Mucosa of rectum (tissue), 2 donors: ENCODE measurements around the gene NPAS3.

Experiments
- H3K27ac ChIP-seq, 2 donors: one replicate each; pipeline ENCODE4 v1.7.0; 2013; ENCODE audit warnings: inconsistent platforms in 2 of 2, low read depth in 2 of 2, low read length in 2 of 2
- H3K27me3 ChIP-seq, 2 donors: one replicate each; pipeline ENCODE4 v1.7.0; 2013; ENCODE audit warnings: low read length in 2 of 2; ENCODE audit not compliant: control insufficient read depth in 2 of 2, insufficient read depth in 2 of 2
- H3K36me3 ChIP-seq, 2 donors: one replicate each; pipeline ENCODE4 v1.7.0; 2013; ENCODE audit warnings: low read length in 2 of 2; ENCODE audit not compliant: control insufficient read depth in 2 of 2, insufficient read depth in 2 of 2
- H3K4me1 ChIP-seq, 2 donors: one replicate each; pipeline ENCODE4 v1.7.0; 2013; ENCODE audit warnings: low read length in 2 of 2, mild to moderate bottlenecking in 1 of 2; ENCODE audit not compliant: control insufficient read depth in 2 of 2, insufficient read depth in 2 of 2
- H3K4me3 ChIP-seq, 2 donors: one replicate each; pipeline ENCODE4 v1.7.0; 2013; ENCODE audit warnings: low read length in 2 of 2
- H3K9ac ChIP-seq, 2 donors: one replicate each; pipeline ENCODE4 v1.7.0; 2013; ENCODE audit warnings: low read length in 2 of 2, low read depth in 1 of 2, mild to moderate bottlenecking in 1 of 2
- H3K9me3 ChIP-seq, 2 donors: one replicate each; pipeline ENCODE4 v1.7.0; 2013; ENCODE audit warnings: low read length in 2 of 2; ENCODE audit not compliant: control insufficient read depth in 2 of 2
- donor health status: healthy.
- donor health status: Normal muscosa, but diverticular disease.

The NPAS3 gene

DNA sequence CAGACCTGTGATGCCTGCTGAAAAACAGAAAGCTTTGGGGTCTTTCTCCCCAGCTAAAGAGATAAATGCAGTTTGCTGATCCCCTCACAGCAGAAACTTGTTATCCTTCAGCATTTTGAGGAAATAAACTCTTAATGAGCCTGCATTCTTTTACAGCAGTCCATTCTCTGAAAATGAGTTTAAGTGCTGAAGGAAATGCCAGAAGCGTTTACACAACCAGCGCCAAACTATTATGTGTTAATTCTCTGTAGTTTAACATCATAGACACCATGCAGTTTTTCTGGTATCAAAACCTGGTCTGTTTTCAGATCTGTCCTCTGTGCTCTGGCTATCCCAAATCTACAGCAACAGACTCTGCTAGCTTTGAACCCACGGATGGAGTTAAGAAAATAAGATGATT is 291.3 kb downstream of the NPAS3 start:
- Histone ChIP-seq H3K27me3 (no peaks in the 10 kb centered on the region), H3K4me1 (no peaks in the 10 kb centered on the region), H3K27ac (no peak overlapping the region), H3K36me3 (no peaks in the 10 kb centered on the region), H3K4me3 (no peak overlapping the region), H3K9ac (no peak overlapping the region), H3K9me3 (no peaks in the 10 kb centered on the region)

DNA sequence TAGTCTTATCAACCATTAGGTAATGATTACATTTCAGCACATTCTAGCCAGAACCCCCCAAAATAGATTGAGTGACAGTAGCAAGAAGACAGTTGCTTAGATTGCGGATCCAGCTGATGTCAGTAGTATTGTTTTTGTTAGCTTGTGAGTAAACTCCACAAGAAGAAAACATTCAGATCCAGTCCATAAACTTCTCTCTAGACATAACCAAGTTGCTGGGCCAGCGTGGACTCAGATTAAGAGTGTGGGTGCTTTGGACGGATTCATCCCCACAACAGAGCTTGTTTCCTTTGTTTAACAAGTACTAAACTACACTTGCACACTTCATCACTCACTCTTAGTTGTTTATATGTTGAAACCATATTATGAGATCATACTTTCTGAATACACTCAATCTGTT is 293.4 kb downstream of the NPAS3 start:
- Histone ChIP-seq H3K4me3 (no peak overlapping the region), H3K36me3 (no peaks in the 10 kb centered on the region), H3K9ac (no peak overlapping the region), H3K4me1 (no peaks in the 10 kb centered on the region), H3K27ac (no peak overlapping the region), H3K27me3 (no peaks in the 10 kb centered on the region), H3K9me3 (no peaks in the 10 kb centered on the region)

DNA sequence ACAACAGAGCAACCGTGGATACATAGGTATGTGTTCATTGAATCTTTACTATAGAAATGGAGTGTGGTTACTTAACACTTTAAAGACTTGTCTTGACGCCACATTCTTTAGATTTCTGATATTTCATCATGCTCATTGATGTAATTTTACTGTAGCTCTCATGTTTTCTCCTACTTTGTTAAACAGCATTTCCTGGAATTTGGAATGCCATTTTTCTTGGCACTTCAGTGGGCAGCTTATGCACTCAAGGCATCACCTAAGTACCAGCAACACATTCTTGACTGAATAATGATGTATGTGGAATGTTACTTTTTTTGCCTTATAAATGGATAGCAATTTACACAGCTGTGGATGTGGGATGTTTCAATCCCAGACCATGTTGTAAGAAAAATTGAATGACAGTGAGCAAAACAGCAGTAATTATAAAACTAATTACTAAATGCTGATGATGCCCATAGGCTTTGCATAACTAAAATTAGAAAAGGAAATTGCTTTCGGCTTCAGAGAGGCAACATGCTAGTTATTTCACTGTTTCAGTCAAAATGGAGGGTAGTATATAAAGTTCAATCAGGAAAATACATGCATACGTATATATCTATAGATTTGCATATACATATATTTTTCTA is 298.5 kb downstream of the NPAS3 start:
- Histone ChIP-seq H3K4me3 (no peak overlapping the region), H3K36me3 (no peaks in the 10 kb centered on the region), H3K9ac (no peak overlapping the region), H3K27me3 (no peaks in the 10 kb centered on the region), H3K9me3 (no peaks in the 10 kb centered on the region), H3K4me1 (no peaks in the 10 kb centered on the region), H3K27ac (no peak overlapping the region)

DNA sequence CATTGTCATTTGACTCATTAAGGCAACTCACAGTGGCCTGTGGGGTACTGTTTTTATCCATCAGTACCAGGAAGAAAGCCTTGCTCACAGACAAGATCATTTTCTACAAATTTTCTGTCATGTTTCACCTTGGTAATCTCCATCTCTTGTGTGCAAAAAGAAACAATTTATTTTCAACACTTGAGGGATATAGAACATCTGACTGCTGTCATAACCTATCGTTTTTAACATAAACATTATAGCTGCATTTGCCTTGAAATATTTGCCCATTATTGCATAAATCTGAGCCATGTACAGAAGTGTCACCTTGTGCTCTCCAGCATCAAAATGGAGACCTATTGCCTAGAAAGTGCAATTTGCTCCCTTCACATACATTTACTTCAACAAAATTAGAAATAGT is 300.8 kb downstream of the NPAS3 start:
- H3K4me3 ChIP-seq: no peak overlapping the region
- no peaks in the 10 kb centered on the region for H3K27me3 ChIP-seq
- H3K9me3 ChIP-seq: no peaks in the 10 kb centered on the region
- H3K27ac ChIP-seq: no peak overlapping the region
- no peak overlapping the region for H3K9ac ChIP-seq
- no peaks in the 10 kb centered on the region for H3K36me3 ChIP-seq
- H3K4me1 ChIP-seq: no peaks in the 10 kb centered on the region

DNA sequence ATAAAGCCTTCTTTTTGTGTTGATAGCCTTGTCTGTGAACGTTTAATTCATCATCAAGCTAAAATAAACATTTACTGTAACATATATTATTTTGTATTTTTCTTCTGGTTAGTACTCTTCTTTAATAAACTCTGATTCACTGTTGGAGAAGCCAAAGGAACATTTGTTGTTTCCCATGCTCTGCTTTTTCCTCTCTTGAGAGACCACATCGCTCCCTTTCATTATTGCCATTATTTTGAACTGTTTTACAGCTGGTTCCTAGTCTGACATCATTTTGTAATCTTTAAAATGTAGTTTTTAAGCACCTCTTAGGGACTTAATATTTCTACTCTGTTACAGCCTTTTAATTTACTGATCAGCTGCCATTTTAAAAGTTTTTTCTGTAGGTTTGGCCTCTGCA is 301.8 kb downstream of the NPAS3 start:
- H3K27me3 ChIP-seq: no peaks in the 10 kb centered on the region
- no peak overlapping the region for H3K9ac ChIP-seq
- no peaks in the 10 kb centered on the region for H3K36me3 ChIP-seq
- H3K27ac ChIP-seq: no peak overlapping the region
- H3K9me3 ChIP-seq: no peaks in the 10 kb centered on the region
- H3K4me3 ChIP-seq: no peak overlapping the region
- H3K4me1 ChIP-seq: no peaks in the 10 kb centered on the region

DNA sequence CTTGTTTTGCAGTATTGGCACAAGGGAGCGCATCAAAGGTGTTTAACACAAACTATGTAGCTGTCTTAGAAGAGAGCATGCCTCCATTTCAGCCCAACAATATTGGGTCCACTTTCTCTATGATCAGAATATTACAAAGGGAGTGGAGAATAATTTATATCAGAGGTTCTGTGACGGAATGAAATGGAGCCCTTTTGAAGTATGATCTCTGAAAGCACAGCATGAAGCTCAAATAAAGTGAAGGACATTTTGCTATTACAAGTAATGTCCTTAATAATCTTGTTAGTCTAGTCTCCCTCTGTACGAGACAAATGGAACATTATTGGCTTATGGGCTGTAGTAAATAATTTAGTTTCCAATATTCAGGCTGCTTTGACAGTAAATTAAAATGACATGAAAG is 302.7 kb downstream of the NPAS3 start:
- H3K9ac ChIP-seq: no peak overlapping the region
- no peak overlapping the region for H3K4me3 ChIP-seq
- H3K27ac ChIP-seq: no peak overlapping the region
- no peaks in the 10 kb centered on the region for H3K4me1 ChIP-seq
- H3K9me3 ChIP-seq: no peaks in the 10 kb centered on the region
- H3K36me3 ChIP-seq: no peaks in the 10 kb centered on the region
- H3K27me3 ChIP-seq: no peaks in the 10 kb centered on the region

DNA sequence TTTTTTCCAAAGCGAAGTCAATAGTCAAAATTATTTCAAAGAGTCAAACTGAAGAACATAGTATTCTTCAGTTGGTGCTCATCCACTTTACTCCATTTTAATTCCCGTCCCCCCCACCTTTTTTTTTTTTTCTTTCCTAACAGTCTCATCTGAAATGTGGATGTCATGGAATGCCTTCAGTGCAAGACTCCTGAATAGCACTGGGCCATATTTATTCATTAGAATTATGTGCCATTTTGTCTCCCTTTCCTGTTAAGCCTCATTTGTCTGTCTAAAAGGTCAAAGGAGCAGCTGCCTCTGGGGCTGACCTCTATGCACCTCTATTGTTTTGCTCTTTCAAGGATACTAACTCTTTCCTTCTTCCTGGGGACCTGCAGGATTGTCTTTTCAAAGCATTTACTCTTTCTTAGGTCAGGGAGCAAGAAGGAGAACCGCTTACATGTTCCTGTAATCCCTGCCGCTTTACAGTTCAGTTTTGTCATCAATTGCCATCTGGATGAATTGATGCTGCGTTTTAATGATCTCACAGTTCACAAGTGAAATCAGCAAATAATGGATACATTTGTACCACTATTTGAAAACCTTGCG is 310.6 kb downstream of the NPAS3 start:
- Histone ChIP-seq H3K36me3 (no peaks in the 10 kb centered on the region), H3K27me3 (no peaks in the 10 kb centered on the region), H3K9ac (no peak overlapping the region), H3K9me3 (no peaks in the 10 kb centered on the region), H3K4me3 (no peak overlapping the region), H3K4me1 (no peaks in the 10 kb centered on the region), H3K27ac (no peak overlapping the region)

DNA sequence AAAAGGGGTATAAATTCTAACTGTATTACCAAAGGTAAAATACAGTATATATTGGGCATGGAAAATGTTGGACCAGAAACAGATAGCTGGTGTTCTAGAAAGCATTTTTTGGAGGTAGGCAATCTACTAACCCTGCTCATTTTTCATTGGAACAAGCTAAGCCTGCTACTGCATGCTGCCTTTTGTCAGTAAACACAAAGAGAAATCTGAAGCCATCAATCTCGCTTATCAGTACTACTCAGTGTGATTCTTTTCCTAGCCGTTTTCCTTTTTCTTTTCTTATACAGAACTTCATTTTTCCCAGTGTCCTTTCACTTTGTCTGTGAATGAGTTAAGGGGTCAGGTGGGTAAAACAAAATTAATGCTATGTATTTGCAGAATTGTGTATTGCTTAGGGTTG is 312.3 kb downstream of the NPAS3 start:
- Histone ChIP-seq H3K36me3 (no peaks in the 10 kb centered on the region), H3K4me3 (no peak overlapping the region), H3K9ac (no peak overlapping the region), H3K4me1 (no peaks in the 10 kb centered on the region), H3K27me3 (no peaks in the 10 kb centered on the region), H3K27ac (no peak overlapping the region), H3K9me3 (no peaks in the 10 kb centered on the region)

DNA sequence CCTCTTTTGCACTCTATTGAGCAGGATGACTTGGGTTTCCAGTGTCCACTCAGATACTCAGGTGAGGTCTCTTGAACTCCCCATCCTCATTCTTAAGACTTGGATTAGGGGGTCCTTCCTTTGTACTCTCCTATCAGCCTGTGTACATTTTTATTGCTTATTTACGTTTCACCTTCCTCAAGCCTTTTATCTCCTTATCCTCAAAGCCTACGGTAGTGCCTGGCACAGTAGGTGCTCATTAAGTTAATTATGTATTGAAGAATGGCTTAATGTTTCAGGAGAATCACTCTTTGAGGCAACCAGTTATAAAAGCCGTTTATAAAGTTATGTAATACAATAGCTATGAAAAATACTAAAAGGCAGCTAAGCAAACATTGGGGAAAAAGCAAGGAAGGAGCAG is 315.7 kb downstream of the NPAS3 start:
- no peaks in the 10 kb centered on the region for H3K27me3 ChIP-seq
- no peaks in the 10 kb centered on the region for H3K36me3 ChIP-seq
- H3K27ac ChIP-seq: no peak overlapping the region
- H3K9ac ChIP-seq: no peak overlapping the region
- H3K4me1 ChIP-seq: no peaks in the 10 kb centered on the region
- H3K4me3 ChIP-seq: no peak overlapping the region
- H3K9me3 ChIP-seq: no peaks in the 10 kb centered on the region

DNA sequence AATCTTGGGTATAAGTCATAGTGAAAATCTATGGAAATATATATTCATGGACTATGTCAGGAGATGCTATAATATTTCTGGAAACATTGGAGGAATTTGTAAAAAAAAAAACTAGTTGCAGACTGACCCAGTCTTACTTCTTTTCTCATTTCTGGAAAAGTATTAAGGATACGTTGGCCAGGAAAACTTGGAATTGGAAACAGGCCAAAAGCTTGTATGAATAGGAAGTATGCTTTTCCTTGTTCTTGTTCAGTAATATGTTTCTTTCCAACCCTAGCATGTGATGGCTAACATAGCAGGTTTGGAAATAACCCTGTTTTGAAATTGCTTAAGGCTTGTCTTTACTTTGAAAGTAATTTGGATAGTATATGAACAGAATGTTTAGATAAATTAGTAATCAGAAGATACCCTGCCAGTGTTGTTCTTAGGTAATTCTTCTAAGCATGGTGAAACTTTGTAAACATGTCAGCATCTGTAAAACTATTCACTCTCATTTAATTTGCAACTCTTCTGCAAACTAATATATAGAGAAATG is 316.2 kb downstream of the NPAS3 start:
- H3K27ac ChIP-seq: no peak overlapping the region
- no peaks in the 10 kb centered on the region for H3K36me3 ChIP-seq
- H3K27me3 ChIP-seq: no peaks in the 10 kb centered on the region
- H3K9ac ChIP-seq: no peak overlapping the region
- H3K9me3 ChIP-seq: no peaks in the 10 kb centered on the region
- H3K4me1 ChIP-seq: no peaks in the 10 kb centered on the region
- H3K4me3 ChIP-seq: no peak overlapping the region
